Left lung (tissue), 10 donors: Measurements from ENCODE around the gene TM7SF3. TPM values are rescaled to one million over a fixed set of nuclear protein-coding genes. Genes with fewer than 3 reads are reported as not detected.
A peak's percentile ranks its signal among the peaks of the same experiment; 100 is the strongest.

Experiments used
- ATAC-seq: fragments of 200-7000 bp; cut with Tn5 transposase; one replicate; pipeline ENCODE4 v1.9.1; 2020; ENCODE audit warnings: moderate library complexity
- DNase-seq, 4 donors: peaks; one replicate each; pipeline ENCODE4 v3.0.0-alpha.2; 2013 to 2020
- H3K27ac ChIP-seq, 2 donors: fragments of 200-600 bp; sonication (generic) in 1 of 2; one replicate each; pipeline versions ENCODE4 v1.5.0 to v1.8.0; 2020 to 2021
- H3K27me3 ChIP-seq, 2 donors: fragments of 200-600 bp; sonication (generic) in 1 of 2; one replicate each; pipeline versions ENCODE4 v1.5.0 to v1.8.0; 2020 to 2021
- H3K36me3 ChIP-seq, 2 donors: fragments of 200-600 bp; sonication (generic) in 1 of 2; one replicate each; pipeline versions ENCODE4 v1.5.0 to v1.8.0; 2020 to 2021
- H3K4me1 ChIP-seq, 2 donors: fragments of 200-600 bp; one replicate each; pipeline ENCODE4 v1.8.0; 2021
- H3K4me3 ChIP-seq, 2 donors: fragments of 200-600 bp; sonication (generic) in 1 of 2; one replicate each; pipeline versions ENCODE4 v1.5.0 to v1.8.0; 2020 to 2021; ENCODE audit warnings: mild to moderate bottlenecking in 1 of 2
- H3K9me3 ChIP-seq, 2 donors: fragments of 200-600 bp; sonication (generic) in 1 of 2; one replicate each; pipeline versions ENCODE4 v1.5.0 to v1.8.0; 2020 to 2021
- CTCF ChIP-seq, 2 donors: fragments of 200-600 bp; sonication (generic) in 1 of 2; IDR thresholded peaks; one replicate each; pipeline versions ENCODE4 v1.5.0 to v1.8.0; 2021; ENCODE audit warnings: antibody characterized with exemption in 2 of 2
- intact Hi-C, 2 donors: fragments of 100-400 bp; cut with DNase I; formaldehyde crosslinking; loops; one replicate each; pipeline versions ENCODE4 v1.11.2 to v1.14.2; 2022
- polyA plus RNA-seq, 6 donors: library from polyadenylated mRNA; unstranded; fragments of 120-200 nt; gene quantifications; one replicate each; pipeline ENCODE4 v1.2.1, GENCODE V29; 2013; ENCODE audit not compliant: insufficient read length in 6 of 6
- total RNA-seq, 2 donors: library from RNA; stranded (reverse); fragmentation: NEBNext Ultra II Directional; extraction: Animal tissue kit (Norgen Biotek cat#: 25700); gene quantifications; one replicate each; pipeline ENCODE4 v1.2.1, GENCODE V29; 2021
- donor health status: DM: no; HTN: yes; CAD: no.
- donor health status: DM: no; HTN: no; CAD: no.

Gene TM7SF3
- total and polyA plus RNA-seq, 8 donors, result 47.8 to 130 (median 59.0) TPM

- ATAC-seq, result no peak
- peaks cover 0 to 60% of the 10 kb centered on the region in 2 donors for H3K36me3 ChIP-seq
- no peak for TF ChIP-seq CTCF (IDR thresholded peaks at IDR 0.05)
- H3K27me3 ChIP-seq, result no peaks in the 10 kb centered on the region
- H3K4me3 ChIP-seq, result no peak overlapping the region
- H3K27ac ChIP-seq, result no peak overlapping the region
- H3K9me3 ChIP-seq, result no peaks in the 10 kb centered on the region
- peaks cover 0 to 22% of the 10 kb centered on the region in 2 donors for H3K4me1 ChIP-seq
- DNase-seq, result no peak
- intact Hi-C loops, result no loop called here
Measured at GRCh38 chr12:26994109-26994508, 20.1 kb downstream of the TM7SF3 start.

- peaks cover 0 to 48% of the 10 kb centered on the region in 2 donors for H3K36me3 ChIP-seq
- peaks cover 0 to 18% of the 10 kb centered on the region in 2 donors for H3K4me1 ChIP-seq
- intact Hi-C loops, result no loop called here
- no peak overlapping the region for H3K27ac ChIP-seq
- TF ChIP-seq CTCF (IDR thresholded peaks at IDR 0.05), result no peak
- DNase-seq, result no peak
- H3K27me3 ChIP-seq, result no peaks in the 10 kb centered on the region
- no peak overlapping the region for H3K4me3 ChIP-seq
- no peaks in the 10 kb centered on the region for H3K9me3 ChIP-seq
- no peak for ATAC-seq
Measured at GRCh38 chr12:26991826-26992225, 22.4 kb downstream of the TM7SF3 start.

GRCh38 chr12:26989873-26990272 lies 24.3 kb downstream of the TM7SF3 start:
- no peaks in the 10 kb centered on the region for H3K27me3 ChIP-seq
- no peak overlapping the region for H3K4me3 ChIP-seq
- intact Hi-C loops, result no loop called here
- H3K4me1 ChIP-seq, result peaks cover 0 to 17% of the 10 kb centered on the region in 2 donors
- H3K36me3 ChIP-seq, result peaks cover 0 to 36% of the 10 kb centered on the region in 2 donors
- H3K27ac ChIP-seq, result no peak overlapping the region
- no peak for TF ChIP-seq CTCF (IDR thresholded peaks at IDR 0.05)
- DNase-seq (no peak), ATAC-seq (no peak)
- no peaks in the 10 kb centered on the region for H3K9me3 ChIP-seq

GRCh38 chr12:26988703-26989102 lies 25.5 kb downstream of the TM7SF3 start:
- no peak for TF ChIP-seq CTCF (IDR thresholded peaks at IDR 0.05)
- no peak for ATAC-seq
- Histone ChIP-seq H3K4me3 (no peak overlapping the region), H3K9me3 (no peaks in the 10 kb centered on the region), H3K36me3 (peaks cover 0 to 27% of the 10 kb centered on the region in 2 donors), H3K27ac (no peak overlapping the region), H3K27me3 (no peaks in the 10 kb centered on the region), H3K4me1 (peaks cover 0 to 17% of the 10 kb centered on the region in 2 donors)
- no peak for DNase-seq
- intact Hi-C loops, result no loop called here

GRCh38 chr12:26987634-26988424 lies 26.4 kb downstream of the TM7SF3 start:
- H3K9me3 ChIP-seq, result no peaks in the 10 kb centered on the region
- H3K36me3 ChIP-seq, result peaks cover 0 to 25% of the 10 kb centered on the region in 2 donors
- no peak overlapping the region for H3K4me3 ChIP-seq
- ATAC-seq (peak; percentile 52), DNase-seq (peak in 2 of 4 donors; percentile 29 to 32)
- H3K4me1 ChIP-seq, result peaks cover 0 to 17% of the 10 kb centered on the region in 2 donors
- TF ChIP-seq CTCF (IDR thresholded peaks at IDR 0.05), result no peak
- H3K27ac ChIP-seq, result peak overlapping the region in 1 of 2 donors; percentile 41
- intact Hi-C loops, result no loop called here
- no peaks in the 10 kb centered on the region for H3K27me3 ChIP-seq
